ENCODE results near the gene AFAP1L1. TPM values are rescaled to one million over a fixed set of nuclear protein-coding genes. Genes with fewer than 3 reads are reported as not detected.

The AFAP1L1 gene
- total and polyA plus RNA-seq, 9 of the 15 experiments (the other 6 are each of a cell fraction or from before 2014, with no cell fraction given): 0.01 to 0.12 (median 0.03) TPM; not detected in 4

- Histone ChIP-seq H3K27ac (ENCODE audit: extremely low read depth, low read depth, low read length) (no peak overlapping the region), H3K4me3 (no peak overlapping the region), H3K9ac (ENCODE audit: insufficient read depth in 1 of 2, low read depth in 2 of 2, low read length in 2 of 2) (no peak overlapping the region), H3K9me3 (replicated peaks; ENCODE audit: control insufficient read depth, insufficient read depth, low read depth, low read length) (no peaks in the 10 kb centered on the region), H2AFZ (ENCODE audit: low read depth, low read length) (no peak overlapping the region), H3K36me3 (ENCODE audit: control insufficient read depth, insufficient read depth, low read length) (no peaks in the 10 kb centered on the region), H4K20me1 (replicated peaks; ENCODE audit: control insufficient read depth, insufficient read depth, low read length) (no peaks in the 10 kb centered on the region), H3K4me2 (ENCODE audit: insufficient read depth, low read length) (no peak overlapping the region), H3K79me2 (ENCODE audit: control insufficient read depth, insufficient read depth, low read length) (no peaks in the 10 kb centered on the region), H3K27me3 (ENCODE audit: control insufficient read depth in 2 of 2, insufficient read depth in 2 of 2, low read length in 2 of 2) (peaks cover 9 to 32% of the 10 kb centered on the region in 2 experiments; a peak in 3 of 5 replicates), H3K9me1 (ENCODE audit: control insufficient read depth, insufficient read depth, low read length) (no peaks in the 10 kb centered on the region), H3K4me1 (replicated peaks in 1 of 2; ENCODE audit: control insufficient read depth in 2 of 2, insufficient read depth in 2 of 2, low read length in 2 of 2) (no peaks in the 10 kb centered on the region; a peak in 1 of 5 replicates)
- DNase-seq (ENCODE audit: extremely low read depth in 1 of 4, low spot score in 3 of 4) (no peak), ATAC-seq (no peak), FAIRE-seq (no peak)
- POLR2A ChIA-PET: no interaction called here
- in situ Hi-C loops (cut with MboI) (no loop called here), intact Hi-C loops (cut with micrococcal nuclease) (no loop called here)
- BruUV-seq (replicated peaks): no TSS peak
- TF ChIP-seq ZNF384 (IDR thresholded peaks at IDR 0.05; ENCODE audit: low read depth, low read length) (no peak), SNIP1 (IDR thresholded peaks at IDR 0.05; ENCODE audit: low read depth) (no peak), ZNF184 (CRISPR knock-in tag; IDR thresholded peaks at IDR 0.05) (no peak), PHF8 (IDR thresholded peaks at IDR 0.05; ENCODE audit: borderline replicate concordance, low read length) (no peak), ZNF766 (CRISPR knock-in tag; conservative IDR thresholded peaks at IDR 0.05) (no peak), HLTF (IDR thresholded peaks at IDR 0.05) (no peak), SRSF1 (IDR thresholded peaks at IDR 0.05; ENCODE audit: low read depth, low read length) (no peak), SPI1 (IDR thresholded peaks at IDR 0.05; ENCODE audit: borderline replicate concordance, low read depth, low read length) (no peak), STAG1 (CRISPR knock-in tag; IDR thresholded peaks at IDR 0.05; ENCODE audit: borderline replicate concordance) (no peak), ZBTB1 (CRISPR knock-in tag; IDR thresholded peaks at IDR 0.05; ENCODE audit: borderline replicate concordance, low read depth) (no peak), ZNF77 (CRISPR knock-in tag; IDR thresholded peaks at IDR 0.05) (no peak)
- CTCF ChIA-PET (ENCODE audit: low intra/inter-chr PET ratio): no interaction called here
Measured at GRCh38 chr5:149235841-149236240, 35.8 kb upstream of the AFAP1L1 start.

Measured in K562 (cell line).